ENCODE results near the gene EFNA3.
"Not testable (repeated sequence)": the region's sequence is repeated elsewhere in the genome, so short reads cannot be mapped to it uniquely, and the experiment has no call there.

EFNA3 gene

DNA sequence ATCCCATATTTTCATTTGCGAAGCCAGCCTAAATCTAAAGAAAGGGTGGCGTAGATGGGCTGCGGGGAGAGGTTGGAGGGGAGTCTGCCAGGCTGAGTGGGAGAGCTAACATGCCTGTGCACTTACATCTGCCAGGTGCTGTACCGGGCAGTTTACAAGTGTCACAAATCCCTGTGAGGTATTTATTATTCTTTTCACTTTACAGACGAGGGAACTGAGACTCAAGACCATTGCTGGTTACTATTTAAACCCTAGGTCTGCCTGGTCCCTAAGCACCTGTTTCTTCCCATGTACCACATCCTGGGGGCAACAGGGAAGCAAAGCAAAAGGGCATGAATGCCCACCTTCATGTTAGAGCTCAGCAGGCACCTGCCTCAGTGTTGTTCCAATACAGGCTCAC is 29.7 kb downstream of the EFNA3 start:
- DNase-seq (ENCODE audit: low read depth in 2 of 2, low spot score in 1 of 2): no peak

DNA sequence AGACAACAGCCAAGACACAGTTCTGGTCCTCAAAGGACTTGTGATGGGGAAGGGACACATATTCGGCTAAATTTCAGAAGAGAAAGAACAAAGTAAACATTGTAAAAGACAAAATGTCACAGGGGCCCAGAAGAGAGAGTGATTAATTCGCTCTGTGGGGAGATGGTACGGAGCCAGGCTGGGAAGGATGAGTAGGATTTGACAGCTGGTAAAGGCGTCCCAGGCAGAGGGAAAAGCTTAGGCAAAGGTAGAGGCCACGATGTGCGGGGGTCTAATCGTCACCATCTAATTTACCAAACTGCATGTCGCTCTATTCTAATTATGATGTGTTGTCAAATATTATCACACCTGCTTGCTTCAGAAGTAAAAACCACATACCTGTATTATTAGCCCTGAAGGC is 31.7 kb downstream of the EFNA3 start:
- DNase-seq (ENCODE audit: low read depth in 2 of 2, low spot score in 1 of 2): no peak

- no peak for DNase-seq (ENCODE audit: low read depth in 2 of 2, low spot score in 1 of 2)
Observed at GRCh38 chr1:155110826-155111225, 32.2 kb downstream of the EFNA3 start.

GRCh38 chr1:155113450-155113980 is 34.9 kb downstream of the EFNA3 start:
- no peak for DNase-seq (ENCODE audit: low read depth in 2 of 2, low spot score in 1 of 2)

DNA sequence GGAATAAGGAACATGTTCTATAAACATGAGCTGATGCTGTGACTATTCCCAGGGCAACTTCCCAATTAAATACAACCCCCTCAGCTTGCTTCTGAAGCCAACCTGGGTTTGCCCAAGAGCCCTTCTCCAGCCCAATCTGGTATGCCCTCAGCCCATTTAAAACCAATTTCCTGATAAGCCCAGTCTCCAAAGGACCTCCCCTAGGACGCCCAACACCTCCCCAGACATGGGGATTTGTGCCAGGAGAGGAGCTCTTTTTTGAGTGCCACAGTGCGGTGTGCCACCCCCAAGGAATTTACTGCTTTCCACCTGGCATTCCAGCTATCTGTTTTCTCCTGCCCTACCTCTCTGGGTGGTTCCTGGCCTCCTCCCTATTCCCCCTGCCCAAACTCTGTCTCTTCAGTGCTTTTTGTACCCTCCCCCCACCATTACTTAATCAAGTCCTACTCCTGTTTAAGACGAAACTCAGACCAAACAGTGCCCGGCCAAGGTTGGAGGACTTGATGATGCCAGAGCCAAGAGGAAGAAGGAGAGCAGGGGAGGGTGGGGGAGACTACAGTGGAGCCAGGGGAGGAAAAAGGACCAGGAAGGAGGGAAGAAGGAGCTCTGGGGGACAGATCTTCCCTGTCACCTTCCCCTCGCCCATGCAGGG is 37.6 kb downstream of the EFNA3 start:
- DNase-seq (ENCODE audit: low read depth in 2 of 2, low spot score in 1 of 2): no peak

- DNase-seq (ENCODE audit: low read depth in 2 of 2, low spot score in 1 of 2): no peak
Observed at GRCh38 chr1:155117610-155118009, 39.0 kb downstream of the EFNA3 start.

DNA sequence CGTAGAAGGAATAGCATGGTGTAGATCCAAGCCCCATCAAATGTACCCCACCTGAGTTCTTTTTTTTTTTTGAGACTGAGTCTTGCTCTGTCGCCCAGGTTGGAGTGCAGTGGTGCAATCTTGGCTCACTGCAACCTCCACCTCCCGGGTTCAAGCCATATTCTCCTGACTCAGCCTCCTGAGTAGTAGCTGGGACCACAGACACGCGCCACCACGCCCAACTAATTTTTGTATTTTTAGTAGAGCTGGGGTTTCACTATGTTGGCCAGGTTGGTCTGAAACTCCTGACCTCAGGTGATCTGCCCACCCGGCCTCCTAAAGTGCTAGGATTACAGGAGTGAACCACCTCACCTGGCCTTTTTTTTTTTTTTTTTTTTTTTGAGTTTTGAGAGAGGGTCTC is 39.5 kb downstream of the EFNA3 start:
- not testable (repeated sequence) for DNase-seq (ENCODE audit: low read depth in 2 of 2, low spot score in 1 of 2)

DNA sequence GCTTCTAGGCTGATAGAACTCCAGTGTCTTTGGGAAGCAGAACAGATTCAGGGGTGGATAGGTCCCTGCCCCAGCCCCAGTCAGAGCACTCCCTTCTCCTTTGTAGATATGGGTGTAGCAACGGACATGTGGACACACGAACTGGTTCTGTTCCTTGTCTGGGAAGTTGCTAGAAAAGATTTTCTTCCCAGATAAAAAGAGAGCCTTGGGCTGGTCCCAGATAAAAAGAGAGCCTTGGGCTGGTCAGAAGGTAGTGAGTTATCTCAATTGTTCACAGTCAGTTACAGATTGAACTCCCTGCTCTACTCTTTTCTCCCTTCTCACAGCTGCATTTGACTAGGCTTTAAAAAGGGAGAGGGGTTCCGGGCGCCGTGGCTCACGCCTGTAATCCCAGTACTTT is 41.6 kb downstream of the EFNA3 start:
- no peak for DNase-seq (ENCODE audit: low read depth in 2 of 2, low spot score in 1 of 2)

- DNase-seq (ENCODE audit: low read depth in 2 of 2, low spot score in 1 of 2): no peak
Observed at GRCh38 chr1:155121249-155121648, 42.6 kb downstream of the EFNA3 start.

DNA sequence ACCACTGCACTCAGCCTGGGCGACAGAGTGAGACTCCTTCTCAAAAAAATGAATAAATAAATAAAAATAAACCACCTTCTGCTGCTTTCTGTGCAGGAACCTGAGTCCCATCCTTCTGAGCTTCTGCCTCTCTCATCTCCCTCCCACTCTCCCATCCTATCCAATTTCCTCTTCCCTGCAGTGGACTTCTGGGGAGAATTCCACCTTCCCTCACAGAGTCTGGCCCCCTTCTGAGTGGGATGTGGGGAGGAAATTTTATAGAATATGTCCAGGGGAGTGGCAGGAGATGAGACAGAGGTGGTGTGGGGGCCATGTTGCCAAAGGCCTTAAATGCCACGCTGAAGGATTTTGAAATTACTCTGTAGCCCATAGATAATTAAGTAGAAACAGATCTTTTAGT is 43.7 kb downstream of the EFNA3 start:
- no peak for DNase-seq (ENCODE audit: low read depth in 2 of 2, low spot score in 1 of 2)

GRCh38 chr1:155123801-155124200 is 45.2 kb downstream of the EFNA3 start:
- DNase-seq (ENCODE audit: low read depth in 2 of 2, low spot score in 1 of 2): no peak

- no peak for DNase-seq (ENCODE audit: low read depth in 2 of 2, low spot score in 1 of 2)
Observed at GRCh38 chr1:155124503-155125463, 46.1 kb downstream of the EFNA3 start.

GRCh38 chr1:155125511-155125945 is 46.9 kb downstream of the EFNA3 start:
- no peak for DNase-seq (ENCODE audit: low read depth in 2 of 2, low spot score in 1 of 2)

- no peak for DNase-seq (ENCODE audit: low read depth in 2 of 2, low spot score in 1 of 2)
Observed at GRCh38 chr1:155125946-155126555, 47.4 kb downstream of the EFNA3 start.

DNA sequence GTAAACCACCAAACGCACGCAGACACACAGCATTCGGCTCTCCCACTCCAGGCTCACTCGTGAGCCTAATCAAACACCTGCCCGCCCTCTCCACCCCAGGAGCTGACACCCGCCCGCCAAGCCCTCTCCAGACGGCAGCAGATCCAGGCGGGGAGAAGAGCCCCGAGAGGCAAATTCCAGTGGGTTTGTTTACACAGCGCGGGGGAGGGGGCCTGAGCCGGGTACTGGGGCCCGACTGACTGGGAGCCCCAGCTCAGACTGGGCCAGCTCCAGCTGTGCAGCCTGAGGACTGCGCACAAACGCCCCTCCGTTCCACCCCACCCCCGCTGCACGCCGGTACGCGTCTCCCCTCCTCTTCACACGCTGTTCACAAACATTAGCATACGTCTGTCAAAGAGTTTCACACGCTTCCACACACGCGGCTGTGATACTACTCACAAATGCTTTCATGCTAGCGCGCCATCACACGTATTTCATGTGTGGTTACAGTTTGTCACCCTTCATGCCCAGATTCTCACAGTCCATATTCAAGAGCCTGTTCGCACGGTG is 48.0 kb downstream of the EFNA3 start:
- no peak for DNase-seq (ENCODE audit: low read depth in 2 of 2, low spot score in 1 of 2)

DNA sequence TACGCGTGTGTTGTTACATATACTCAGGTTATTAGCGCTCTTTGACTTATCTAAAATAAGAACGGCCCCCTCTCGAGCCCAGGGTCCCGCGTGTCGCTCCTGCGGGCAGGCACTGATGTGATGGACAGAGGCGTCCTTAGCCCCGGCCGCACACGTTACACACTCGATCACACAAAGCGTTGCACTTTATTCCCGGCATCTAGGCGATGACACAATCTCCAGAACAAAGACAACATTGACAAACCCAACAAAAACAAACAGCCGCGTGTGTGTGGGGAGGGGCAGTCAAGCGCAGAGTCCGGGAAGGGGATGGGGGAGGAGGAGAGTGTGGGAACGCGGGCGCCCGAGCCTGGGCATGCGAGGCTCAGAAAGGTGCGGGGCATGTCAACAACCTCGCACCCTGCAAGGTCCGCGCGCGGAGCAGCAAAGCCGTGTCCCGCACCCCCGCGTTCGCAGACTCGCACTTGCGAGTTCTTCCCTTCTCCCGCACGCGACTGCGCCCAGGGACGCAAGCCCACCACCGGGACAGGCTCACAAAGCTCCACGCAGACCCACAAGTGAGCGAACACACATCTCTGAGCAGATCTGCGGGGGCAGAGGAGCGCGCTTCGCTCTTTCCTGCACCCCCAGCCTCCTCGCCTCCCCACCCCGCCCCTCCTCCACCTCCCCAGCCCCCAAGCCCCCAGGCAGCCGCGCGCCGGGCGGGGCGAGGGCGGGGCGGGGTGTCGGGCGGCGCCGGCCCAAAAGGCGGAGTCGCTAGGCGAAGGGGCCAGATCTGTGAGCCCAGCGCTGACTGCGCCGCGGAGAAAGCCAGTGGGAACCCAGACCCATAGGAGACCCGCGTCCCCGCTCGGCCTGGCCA is 48.7 kb downstream of the EFNA3 start, which contains the start of gene EFNA1:
Gene EFNA1, plus strand, starts transcription at position 772 of the 862 bp plus-strand sequence. CDS start 102 bp downstream, outside the sequence.
- no peak for DNase-seq (ENCODE audit: low read depth in 2 of 2, low spot score in 1 of 2)

DNA sequence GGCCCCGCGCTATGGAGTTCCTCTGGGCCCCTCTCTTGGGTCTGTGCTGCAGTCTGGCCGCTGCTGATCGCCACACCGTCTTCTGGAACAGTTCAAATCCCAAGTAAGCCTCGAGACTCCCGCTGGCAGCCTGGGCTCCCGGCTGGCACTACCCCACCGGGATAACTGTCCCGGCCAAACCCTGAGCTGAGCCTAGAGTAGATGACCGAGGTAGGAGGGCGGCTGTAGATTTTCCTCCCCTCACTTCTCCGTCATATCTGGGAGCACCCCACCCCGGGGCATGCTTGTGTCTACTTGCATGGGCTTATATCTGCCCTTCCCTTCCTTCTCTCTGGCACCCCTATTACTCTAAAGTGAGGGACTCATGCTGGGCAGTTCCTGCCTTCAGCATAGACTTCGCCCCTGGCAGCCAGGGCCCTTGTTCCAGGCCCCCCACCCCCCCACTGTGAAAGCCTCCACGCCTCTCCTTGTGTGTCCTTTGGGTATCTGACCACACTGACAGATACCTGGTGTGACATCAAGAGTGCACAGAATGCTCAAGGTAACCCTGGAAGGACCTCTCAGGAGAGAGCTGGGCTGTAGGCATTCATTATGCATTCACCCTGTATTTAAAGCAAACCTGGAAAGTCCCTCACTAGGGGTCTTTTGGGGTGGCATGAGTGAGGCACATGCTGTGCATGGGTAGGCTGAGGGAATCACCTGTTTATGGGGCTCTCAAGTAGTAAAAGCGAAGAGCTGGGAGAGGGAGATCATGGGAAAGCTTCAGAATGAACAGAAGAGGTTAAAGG is 49.5 kb downstream of the EFNA3 start:
- no peak for DNase-seq (ENCODE audit: low read depth in 2 of 2, low spot score in 1 of 2)

DNA sequence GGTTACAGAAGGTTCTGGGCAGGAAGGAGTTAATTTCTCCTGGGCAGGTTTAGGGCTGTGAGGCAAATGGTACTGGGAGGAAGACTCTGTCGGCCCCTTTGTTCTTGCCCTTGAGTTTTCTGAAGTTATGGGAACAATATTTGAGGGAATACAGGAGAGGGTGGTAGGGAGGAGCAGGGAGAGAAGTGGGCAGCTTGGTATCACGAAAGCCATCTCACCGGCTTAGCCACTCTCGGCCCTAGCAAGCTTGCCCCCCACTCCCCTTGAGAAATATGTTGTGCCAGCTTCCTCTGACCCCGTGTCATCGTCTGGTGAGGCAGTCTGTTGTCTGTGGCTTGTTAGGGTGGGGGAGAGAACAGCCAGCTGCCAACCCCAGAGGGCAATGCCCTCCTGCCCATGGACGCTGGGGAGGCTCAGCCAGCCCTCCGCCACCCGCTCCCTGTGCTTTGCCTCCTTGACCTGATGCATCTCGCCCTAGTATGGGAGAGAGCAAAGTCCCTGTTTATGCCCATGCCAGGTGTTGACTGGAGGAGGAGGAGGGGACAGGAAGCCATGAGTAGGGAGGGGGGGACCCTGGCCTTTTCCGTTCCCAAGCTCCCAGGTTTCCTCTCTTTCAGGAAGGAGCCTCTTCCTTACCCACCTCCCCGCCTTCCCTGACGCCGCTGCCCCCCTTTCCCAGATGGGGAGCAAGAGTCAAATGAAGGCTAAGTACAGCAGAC is 50.3 kb downstream of the EFNA3 start:
- no peak for DNase-seq (ENCODE audit: low read depth in 2 of 2, low spot score in 1 of 2)

Measured in stimulated activated CD8-positive, alpha-beta memory T cell treated with anti-CD3 and anti-CD28 coated beads, Interleukin-4, amount 100 ng/mL, for 1 hour (primary cell).